ENCODE data around the gene MEGF8.

The MEGF8 gene

GRCh38 chr19:42325308-42325895, at the start of gene MEGF8:
Gene MEGF8, plus strand, starts transcription at chr19:42325635. Its CDS starts 609 bp downstream, at chr19:42326244.
- DNase-seq = peak; percentile 99 to 100

DNA sequence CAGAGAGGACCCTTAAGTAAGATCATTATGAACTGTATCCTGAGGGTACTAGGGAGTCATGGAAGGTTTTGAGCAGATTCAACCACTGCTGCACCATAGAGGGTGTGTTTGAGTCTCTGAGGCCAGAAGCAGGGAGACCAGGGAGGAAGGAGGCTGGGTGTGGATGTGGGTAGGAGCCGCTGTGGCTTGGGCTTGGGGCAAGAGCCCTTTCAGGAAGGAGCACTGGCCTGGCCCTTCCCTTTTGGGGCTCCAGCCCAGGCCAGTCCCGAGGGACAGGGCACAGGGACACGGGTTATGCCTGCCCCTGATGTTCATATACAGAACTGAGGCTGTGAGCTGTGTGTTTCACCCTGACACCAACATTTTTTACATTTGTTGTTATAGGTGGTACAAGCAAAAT, 49.2 kb upstream of the MEGF8 start:
- DNase-seq = no peak

DNA sequence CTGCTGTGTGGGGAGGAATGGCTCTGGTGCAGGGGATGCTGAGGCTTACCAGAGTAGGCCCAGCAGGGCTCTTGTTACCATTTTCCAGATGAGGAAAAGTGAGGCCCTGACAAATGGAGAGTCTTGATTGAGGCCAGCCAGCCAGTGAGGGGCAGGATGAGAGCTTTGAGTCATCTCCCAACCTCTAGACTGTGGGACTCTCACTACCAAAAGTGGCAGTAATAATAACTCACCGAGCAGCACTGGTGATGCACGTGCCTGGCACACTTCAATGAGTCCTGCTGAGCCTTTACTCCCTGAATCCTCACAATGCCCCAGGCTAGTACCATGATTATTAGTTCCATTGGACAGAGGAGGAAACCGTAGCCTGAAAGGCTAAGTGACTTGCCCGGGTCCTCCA, 48.6 kb upstream of the MEGF8 start:
- no peak for DNase-seq

DNA sequence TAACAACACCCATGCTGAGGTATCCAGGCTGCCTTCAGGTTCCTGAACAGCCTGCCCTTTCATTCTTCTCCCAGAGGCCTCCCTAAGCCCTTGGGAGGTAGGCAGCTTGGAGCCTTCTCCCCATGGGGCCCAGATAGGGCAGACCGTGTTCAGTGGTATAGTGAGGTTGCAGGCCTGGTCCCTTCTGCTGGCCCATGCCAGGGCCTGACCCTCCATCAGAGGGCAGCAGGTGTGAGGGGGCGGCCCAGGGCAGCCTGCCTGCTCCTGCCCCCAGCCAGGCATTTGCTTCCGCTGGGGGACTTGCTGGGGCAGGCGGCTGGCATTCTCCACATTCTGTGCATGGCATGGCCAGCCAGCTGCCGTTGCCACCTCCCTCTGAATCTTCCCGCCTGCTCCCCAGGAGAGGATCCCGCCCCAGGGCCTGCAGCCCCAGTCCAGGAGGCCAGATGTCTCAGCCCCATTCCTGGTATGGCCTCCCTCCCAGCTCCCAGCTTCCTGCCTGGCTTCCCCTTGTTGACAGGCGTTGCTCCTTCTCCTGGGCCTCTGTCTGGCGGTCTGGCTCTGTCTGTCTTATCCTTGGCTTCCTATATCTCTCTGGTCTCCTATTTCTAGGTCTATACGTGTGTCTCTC, 47.5 kb upstream of the MEGF8 start:
- DNase-seq = no peak

DNA sequence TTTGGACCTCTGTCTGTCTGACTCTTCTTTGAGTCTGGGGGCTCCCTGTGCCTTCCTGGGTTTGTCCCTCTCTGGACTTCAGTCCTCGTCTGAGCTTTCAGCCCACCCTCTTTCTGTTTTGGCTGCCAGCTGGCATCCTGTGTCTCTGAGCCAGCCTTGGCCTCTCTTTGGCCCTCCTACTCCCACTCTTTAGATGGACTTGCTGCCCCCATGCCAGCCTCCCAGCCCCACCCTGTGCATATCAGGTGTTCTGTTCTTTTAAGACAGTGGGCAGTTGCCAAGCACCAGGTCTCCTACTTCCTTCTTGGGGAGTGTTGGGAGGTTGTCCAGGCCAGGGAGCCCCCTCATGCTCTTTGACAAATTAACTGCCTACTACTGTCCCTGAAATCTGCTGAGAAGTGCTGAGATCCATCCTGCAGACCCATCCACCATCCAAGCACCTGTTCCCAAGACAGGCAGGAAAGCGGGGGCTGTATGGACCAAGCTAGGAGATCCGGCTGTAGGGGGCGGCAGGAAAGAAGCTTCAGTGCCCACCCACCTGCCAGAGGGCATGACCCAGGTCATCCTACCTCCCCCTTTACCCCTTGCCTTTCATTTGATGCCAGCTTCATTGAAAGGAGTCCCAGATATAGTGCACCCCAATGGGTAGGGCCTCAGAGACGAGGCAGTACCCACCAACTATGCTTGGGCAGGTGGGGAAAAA, 46.8 kb upstream of the MEGF8 start:
- DNase-seq = no peak

DNA sequence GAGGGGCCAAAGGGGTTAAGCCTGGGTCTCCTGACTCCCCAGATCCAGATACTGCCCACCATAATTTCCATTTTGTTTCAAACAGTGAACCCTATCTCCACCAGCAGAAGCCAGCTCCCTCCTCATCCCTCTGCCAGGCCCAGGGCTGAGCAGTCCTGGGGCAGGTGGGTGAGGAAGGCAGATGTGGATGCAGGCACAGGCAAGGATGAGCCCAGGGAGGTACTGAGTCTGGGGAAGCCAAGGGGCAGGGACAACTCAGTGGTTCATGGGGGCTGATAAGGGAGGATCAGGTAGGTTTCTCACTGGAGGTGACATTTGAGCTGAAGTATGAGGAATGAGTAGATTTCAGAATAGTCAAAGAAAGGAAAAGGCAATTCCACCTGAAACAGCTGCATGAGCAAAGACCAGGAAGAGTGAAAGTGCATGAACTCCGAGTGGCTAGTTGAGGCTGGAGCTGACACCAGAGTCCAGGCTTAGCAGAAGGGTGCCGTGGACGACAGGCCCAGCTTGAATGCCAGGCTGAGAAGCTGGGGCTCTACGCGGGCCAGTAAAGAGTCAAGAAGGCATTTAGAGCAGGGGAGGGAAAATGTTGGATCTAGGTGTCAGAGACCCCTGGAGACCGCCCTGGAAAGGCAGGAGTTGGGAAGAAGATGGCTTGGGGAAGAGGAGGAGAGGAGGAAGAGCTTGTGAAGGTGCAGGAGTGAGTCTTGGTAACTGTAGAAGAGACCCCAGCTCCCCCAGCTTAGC, 46.1 kb upstream of the MEGF8 start:
- peak in 1 of 2 experiments; percentile 72 for DNase-seq

DNA sequence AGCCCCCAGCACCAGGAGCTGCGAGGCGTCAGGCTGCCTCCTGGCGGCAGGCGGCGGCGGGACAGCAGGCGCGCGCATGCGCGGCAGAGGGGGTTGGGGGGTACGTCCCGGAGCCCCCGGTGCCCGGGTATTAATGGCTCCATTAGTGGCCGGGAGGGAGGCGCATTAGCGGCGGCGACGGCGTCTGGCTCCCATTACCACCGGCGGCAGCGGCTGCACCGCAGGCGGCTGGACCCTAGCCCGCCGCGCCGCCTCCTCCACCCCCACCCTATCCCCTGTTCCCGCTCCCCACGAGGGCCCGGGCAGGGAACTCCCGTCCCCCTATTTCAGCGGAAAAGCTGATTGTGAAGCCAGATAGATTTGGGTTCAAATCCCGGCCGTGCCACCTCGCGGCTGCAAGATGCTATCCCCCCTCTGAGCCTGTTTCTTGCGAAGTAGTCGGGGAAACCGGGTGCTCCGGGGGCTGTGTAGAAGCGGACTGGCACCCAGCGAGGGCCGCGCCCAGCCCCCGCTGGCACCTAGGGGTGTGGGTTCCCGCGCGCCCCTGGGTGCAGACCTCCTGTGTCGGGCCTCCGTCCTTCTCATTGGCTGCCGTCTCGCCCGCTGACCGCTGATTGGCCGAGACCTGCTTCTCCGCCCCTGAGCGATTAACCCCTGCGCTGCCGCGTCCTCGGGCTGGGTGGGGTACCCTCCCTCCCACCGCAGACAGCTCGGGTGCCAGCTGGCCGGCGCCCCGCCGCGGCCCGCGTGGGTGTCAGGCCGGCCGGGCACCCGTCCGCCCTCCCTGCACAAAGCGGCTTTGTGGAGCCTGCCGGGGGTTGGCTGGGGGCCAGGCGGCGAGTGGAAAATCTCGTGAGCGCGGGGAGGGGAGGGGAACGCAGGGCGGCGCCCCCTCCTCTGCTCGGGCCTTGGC, 45.3 kb upstream of the MEGF8 start:
- peak; percentile 89 to 98 for DNase-seq

GRCh38 chr19:42280815-42281145, 44.7 kb upstream of the MEGF8 start:
- DNase-seq = no peak

- peak; percentile 46 to 76 for DNase-seq
These were observed 44.1 kb upstream of the MEGF8 start for GRCh38 chr19:42281146-42281826.

DNA sequence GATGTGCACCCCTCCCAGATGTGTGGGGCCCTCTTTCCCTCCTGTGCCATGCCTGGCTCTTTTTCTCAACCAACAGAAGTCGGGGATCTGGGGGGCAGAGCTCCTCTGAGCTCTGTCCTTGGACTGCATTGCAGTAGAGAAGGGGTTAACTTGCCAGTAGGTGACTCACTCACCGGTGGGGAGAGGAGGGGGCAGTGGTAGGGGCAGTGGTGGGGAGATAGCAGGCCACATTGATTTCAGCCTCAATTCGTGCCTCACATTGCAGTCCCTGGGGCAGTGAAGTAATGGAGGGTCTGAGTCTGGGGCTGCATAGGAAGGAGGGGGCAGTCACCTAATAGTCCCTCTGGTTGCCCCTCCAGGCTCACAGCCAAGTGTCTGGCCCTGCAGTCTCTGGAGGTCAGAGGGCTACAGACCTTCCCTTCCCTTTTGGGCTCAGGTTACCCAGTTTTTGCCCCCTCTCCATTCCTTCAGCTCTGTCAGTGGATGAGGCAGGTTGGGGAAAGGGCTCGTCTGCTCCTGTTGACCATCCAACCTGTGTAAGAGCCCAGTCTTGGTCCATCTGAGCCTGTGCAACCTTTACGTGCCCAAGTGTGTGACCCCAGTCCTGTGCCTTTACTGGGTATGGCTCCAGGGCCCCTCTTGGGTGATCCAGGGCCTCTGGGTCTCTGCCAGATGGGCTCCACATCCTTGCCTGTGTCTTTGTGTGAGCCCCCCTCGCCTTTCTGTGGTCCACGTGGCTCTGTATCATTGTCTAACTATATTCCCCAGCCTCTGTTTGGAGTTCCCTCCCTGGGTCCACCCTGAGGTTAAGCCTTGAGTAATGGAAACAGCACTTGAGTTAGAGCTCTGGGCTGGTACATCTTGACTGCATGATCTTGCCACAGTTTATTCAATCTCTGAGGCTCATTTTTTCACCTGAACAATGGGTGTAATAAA, 43.3 kb upstream of the MEGF8 start:
- DNase-seq = no peak

DNA sequence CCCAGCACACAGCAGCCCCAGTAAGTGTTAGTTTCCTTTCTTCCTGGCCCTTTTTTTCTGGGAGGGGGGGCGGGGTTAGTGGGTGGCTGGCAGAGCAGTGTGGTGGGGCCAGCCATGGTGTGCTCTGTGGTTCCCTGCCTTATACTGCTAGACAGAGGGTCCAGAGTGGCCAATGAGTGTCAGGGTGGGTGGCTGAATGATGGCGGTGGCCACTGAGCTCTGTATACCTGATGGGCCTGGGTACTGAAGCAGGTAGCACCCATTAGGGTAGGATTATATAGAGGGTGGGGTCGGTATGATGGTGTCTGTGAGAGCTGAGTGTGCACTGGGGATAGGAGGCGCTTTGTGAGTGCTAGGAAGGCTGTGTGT, 42.6 kb upstream of the MEGF8 start:
- no peak for DNase-seq

DNA sequence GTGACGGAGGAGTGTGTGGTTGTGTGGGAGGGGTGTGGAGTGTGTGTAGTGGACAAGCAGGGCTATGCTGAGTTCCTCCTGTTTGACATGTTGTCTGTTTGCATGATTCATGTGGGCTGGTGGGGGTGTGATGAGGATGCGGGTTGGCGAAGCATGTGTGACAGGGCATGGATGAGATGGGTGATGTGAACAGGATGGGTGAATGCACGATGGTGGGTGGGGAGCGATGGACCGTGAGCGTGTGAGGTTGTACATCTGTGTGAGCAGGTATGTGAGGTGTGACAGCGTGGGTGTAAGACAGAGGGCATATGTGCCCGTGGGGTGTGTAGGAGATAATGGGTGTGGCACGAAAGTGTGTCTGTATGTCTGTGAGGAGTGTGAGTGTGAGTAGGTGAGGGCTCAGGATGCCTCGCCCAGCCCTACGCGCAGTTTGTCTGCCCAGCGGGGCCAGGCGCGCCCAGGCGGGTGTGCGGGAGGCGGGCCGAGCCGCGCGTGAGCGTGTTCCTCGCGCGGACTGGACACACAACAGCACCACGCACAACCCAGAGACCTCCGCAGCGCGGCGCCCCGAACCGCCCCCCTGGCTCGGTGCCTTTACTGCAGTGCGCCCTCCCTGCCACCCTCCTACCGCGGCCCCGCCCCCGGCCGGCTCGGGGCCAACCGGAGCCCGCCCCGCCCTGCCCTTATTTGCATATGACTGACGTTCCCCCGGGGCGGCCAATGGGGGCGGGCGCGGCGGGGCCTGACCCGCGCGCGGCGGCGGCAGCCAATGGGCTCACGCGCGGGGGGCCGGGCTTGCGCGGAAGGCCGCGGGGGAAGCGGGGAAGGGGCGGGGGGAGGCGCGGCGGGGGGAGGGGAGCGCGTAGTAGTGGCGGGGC, 42.0 kb upstream of the MEGF8 start:
- DNase-seq = peak; percentile 70 to 98

DNA sequence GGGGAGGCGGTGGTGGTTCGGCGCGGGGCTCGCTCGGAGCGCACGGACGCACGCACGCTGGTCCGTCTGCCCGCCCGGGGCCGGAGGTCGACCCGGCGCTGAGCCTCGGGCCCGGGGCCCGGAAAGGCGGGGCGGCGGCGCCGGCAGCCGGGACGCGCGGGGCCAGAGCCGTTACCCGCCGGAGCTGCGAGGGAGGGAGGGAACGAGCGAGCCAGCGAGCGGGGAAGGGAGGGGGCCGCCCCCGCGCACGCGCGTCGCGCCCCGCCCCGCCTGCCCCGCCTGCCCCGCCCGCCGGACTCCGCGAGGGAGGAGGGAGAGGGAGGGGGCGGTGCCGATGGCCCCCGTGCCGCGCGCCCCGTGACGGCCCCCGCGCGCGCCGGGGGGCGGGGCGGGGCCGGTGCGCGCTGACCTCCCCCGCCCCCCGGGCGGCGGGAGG, 41.4 kb upstream of the MEGF8 start:
- peak in 1 of 2 experiments; percentile 92 for DNase-seq

GRCh38 chr19:42284591-42285341, 40.7 kb upstream of the MEGF8 start:
- peak in 1 of 2 experiments; percentile 66 for DNase-seq

GRCh38 chr19:42285541-42285941, 39.9 kb upstream of the MEGF8 start:
- no peak for DNase-seq

GRCh38 chr19:42285988-42286348, 39.5 kb upstream of the MEGF8 start:
- no peak for DNase-seq

- peak in 1 of 2 experiments; percentile 54 for DNase-seq
These were observed 39.0 kb upstream of the MEGF8 start for GRCh38 chr19:42286349-42287016.

Data from NCI-H526 (cell line).